HepG2 (cell line): ENCODE measurements around the gene DPH6.

Experiments used
- AHDC1 ChIP-seq: sonication (generic); formaldehyde crosslinking; IDR thresholded peaks from 2 replicates; pipeline ENCODE4 v1.5.1; 2020; ENCODE audit warnings: mild to moderate bottlenecking, missing genetic modification reagents, borderline replicate concordance
- BCL3 ChIP-seq: sonication (generic); formaldehyde crosslinking; IDR thresholded peaks from 2 replicates; pipeline ENCODE4 v1.5.1; 2020; ENCODE audit warnings: mild to moderate bottlenecking, missing genetic modification reagents, moderate library complexity
- CBX1 ChIP-seq: IDR thresholded peaks from one replicate; pipeline ENCODE4 v1.6.1; 2016; ENCODE audit warnings: antibody characterized with exemption, low read depth
- CTCF ChIP-seq: sonication (generic); formaldehyde crosslinking; IDR thresholded peaks from 2 replicates; pipeline ENCODE4 v1.5.0; 2020; ENCODE audit warnings: mild to moderate bottlenecking, missing genetic modification reagents, moderate library complexity
- FOSL2 ChIP-seq: sonication (generic); formaldehyde crosslinking; IDR thresholded peaks from 2 replicates; pipeline ENCODE4 v1.4.0; 2020; ENCODE audit warnings: missing genetic modification reagents
- HIC2 ChIP-seq: sonication (generic); formaldehyde crosslinking; IDR thresholded peaks from 2 replicates; pipeline ENCODE4 v1.9.0; 2022; ENCODE audit warnings: low read depth, missing genetic modification reagents
- KAT7 ChIP-seq: IDR thresholded peaks from 2 replicates; pipeline ENCODE4 v1.6.1; 2018; ENCODE audit warnings: borderline replicate concordance, missing compliant biosample characterization
- TAF1 ChIP-seq: sonication (generic); formaldehyde crosslinking; IDR thresholded peaks from 2 replicates; pipeline ENCODE4 v1.4.0; 2020; ENCODE audit warnings: missing genetic modification reagents
- TAF15 ChIP-seq: fragments of 200-400 bp; formaldehyde crosslinking; IDR thresholded peaks from one replicate; pipeline ENCODE4 v1.6.1; 2018; ENCODE audit warnings: mild to moderate bottlenecking, low read depth, low read length; ENCODE audit not compliant: poor library complexity, severe bottlenecking
- YY1 ChIP-seq: IDR thresholded peaks from 2 replicates; pipeline ENCODE4 v1.6.1; 2011; ENCODE audit warnings: low read length, low read depth, moderate library complexity, mild to moderate bottlenecking; ENCODE audit not compliant: insufficient read depth, insufficient replicate concordance
- ZNF567 ChIP-seq: sonication (generic); formaldehyde crosslinking; IDR thresholded peaks from 2 replicates; pipeline ENCODE4 v1.8.1; 2023; ENCODE audit warnings: mild to moderate bottlenecking, missing genetic modification reagents, borderline replicate concordance
- ZNF775 ChIP-seq: sonication (generic); formaldehyde crosslinking; IDR thresholded peaks from 2 replicates; pipeline ENCODE4 v1.4.0; 2020; ENCODE audit warnings: missing genetic modification reagents, mild to moderate bottlenecking, moderate library complexity, borderline replicate concordance

- TF ChIP-seq KAT7 (CRISPR knock-in tag) (no peak), CTCF (CRISPR knock-in tag) (no peak), YY1 (no peak), ZNF567 (CRISPR knock-in tag) (no peak), TAF15 (no peak), HIC2 (CRISPR knock-in tag) (no peak), FOSL2 (CRISPR knock-in tag) (no peak), CBX1 (no peak), AHDC1 (CRISPR knock-in tag) (no peak), ZNF775 (CRISPR knock-in tag) (no peak), BCL3 (CRISPR knock-in tag) (no peak), TAF1 (CRISPR knock-in tag) (no peak)
These were observed 103.2 kb downstream of the DPH6 start for GRCh38 chr15:35442742-35443141.
